Esophagus squamous epithelium (tissue), 5 donors: Measurements from ENCODE around the gene DLG2. TPM values are rescaled to one million over a fixed set of nuclear protein-coding genes. Genes with fewer than 3 reads are reported as not detected.
"Not testable (repeated sequence)": the region's sequence is repeated elsewhere in the genome, so short reads cannot be mapped to it uniquely, and the experiment has no call there.

Experiments
- DNase-seq: peaks from one replicate; lab custom pipeline; 2025; lab: John Stamatoyannopoulos, UW
- H3K27ac ChIP-seq, 4 donors: fragments of 200-600 bp; sonication (generic); one replicate each; pipeline ENCODE4 v1.5.1; 2016 to 2019; ENCODE audit warnings: mild to moderate bottlenecking in 1 of 4
- H3K27me3 ChIP-seq, 4 donors: fragments of 200-600 bp; sonication (generic); 1 replicate in 3 of 4; 2 replicates in 1 of 4; pipeline versions ENCODE4 v1.5.1 to v1.6.0; 2017 to 2021; ENCODE audit warnings: antibody characterized with exemption in 1 of 4
- H3K36me3 ChIP-seq, 3 donors: fragments of 200-600 bp; sonication (generic); one replicate each; pipeline ENCODE4 v1.5.1; 2016 to 2019
- H3K4me1 ChIP-seq, 3 donors: fragments of 200-600 bp; sonication (generic); one replicate each; pipeline ENCODE4 v1.5.1; 2017 to 2019
- H3K4me3 ChIP-seq, 4 donors: fragments of 200-600 bp; sonication (generic); 1 replicate in 3 of 4; 2 replicates in 1 of 4; pipeline ENCODE4 v1.5.1; 2016 to 2019; ENCODE audit warnings: mild to moderate bottlenecking in 2 of 4, moderate library complexity in 1 of 4
- H3K9me3 ChIP-seq, 3 donors: fragments of 200-600 bp; sonication (generic); one replicate each; pipeline ENCODE4 v1.5.1; 2016 to 2019
- CTCF ChIP-seq, 6 experiments: fragments of 450-650 bp in 4 of 6; fragments of 200-600 bp in 2 of 6; sonication (generic) in 2 of 6; IDR thresholded peaks; one replicate each; pipeline ENCODE4 v1.5.1; 2016 to 2019; ENCODE audit warnings: antibody characterized with exemption in 6 of 6, mild to moderate bottlenecking in 4 of 6, moderate library complexity in 4 of 6
- POLR2A ChIP-seq, 4 donors: fragments of 450-650 bp; IDR thresholded peaks; one replicate each; pipeline ENCODE4 v1.6.1; 2017; ENCODE audit warnings: antibody characterized with exemption in 4 of 4, mild to moderate bottlenecking in 4 of 4, moderate library complexity in 3 of 4
- WGBS, 2 donors: methylation state at CpG; one replicate each; pipeline ENCODE4 v1.1.5; 2018; 5-methylcytosine and 5-hydroxymethylcytosine counted together
- intact Hi-C: fragments of 100-400 bp; cut with DNase I; formaldehyde crosslinking; loops from one replicate; pipeline ENCODE4 v1.15.0; 2022
- total RNA-seq, 4 donors: library from RNA; depleted of rRNA; stranded (reverse); fragments of >200 nt; gene quantifications; one replicate each; pipeline ENCODE4 v1.1.0, GENCODE V29; 2016
- donor health status: DM: yes; HTN: yes; CAD: no.

DLG2 gene
- total RNA-seq, 4 donors from 2014 or later: 2.9 to 27.7 (median 12.6) TPM

GRCh38 chr11:85123752-85124231, 503.4 kb downstream of the DLG2 start:
- no peaks in the 10 kb centered on the region for H3K4me1 ChIP-seq
- TF ChIP-seq CTCF (IDR thresholded peaks at IDR 0.05) (no peak), POLR2A (IDR thresholded peaks at IDR 0.05) (no peak)
- no peak for DNase-seq
- no peaks in the 10 kb centered on the region for H3K36me3 ChIP-seq
- no peak overlapping the region for H3K27ac ChIP-seq
- no peaks in the 10 kb centered on the region for H3K9me3 ChIP-seq
- WGBS, 2 donors: 30 to 53% methylated on average over 1 of the region's 1 CpG
- no peaks in the 10 kb centered on the region for H3K27me3 ChIP-seq
- no peak overlapping the region for H3K4me3 ChIP-seq
- intact Hi-C loops: no loop called here

GRCh38 chr11:85118151-85118550, 509.0 kb downstream of the DLG2 start:
- TF ChIP-seq POLR2A (IDR thresholded peaks at IDR 0.05): no peak
- TF ChIP-seq CTCF (IDR thresholded peaks at IDR 0.05): no peak
- Histone ChIP-seq H3K27me3 (no peaks in the 10 kb centered on the region), H3K4me3 (no peak overlapping the region), H3K9me3 (no peaks in the 10 kb centered on the region), H3K36me3 (no peaks in the 10 kb centered on the region), H3K27ac (no peak overlapping the region), H3K4me1 (no peaks in the 10 kb centered on the region)
- intact Hi-C loops: no loop called here
- 29 to 44% methylated on average over 1 of the region's 1 CpG for WGBS, 2 donors
- DNase-seq: no peak

- WGBS, 2 donors: 47 to 63% methylated on average over 2 of the region's 2 CpGs
Measured at GRCh38 chr11:85115798-85116197, 511.3 kb downstream of the DLG2 start.

GRCh38 chr11:85114786-85115185, 512.4 kb downstream of the DLG2 start:
- intact Hi-C loops: no loop called here
- Histone ChIP-seq H3K4me3 (no peak overlapping the region), H3K27me3 (no peaks in the 10 kb centered on the region), H3K27ac (no peak overlapping the region), H3K9me3 (no peaks in the 10 kb centered on the region), H3K36me3 (no peaks in the 10 kb centered on the region), H3K4me1 (no peaks in the 10 kb centered on the region)
- TF ChIP-seq CTCF (IDR thresholded peaks at IDR 0.05): no peak
- no peak for TF ChIP-seq POLR2A (IDR thresholded peaks at IDR 0.05)
- DNase-seq: no peak
- WGBS, 2 donors: 66 to 73% methylated on average over 2 of the region's 2 CpGs

More at GRCh38 chr11:85115798-85116197, 511.3 kb downstream of the DLG2 start:
- H3K27me3 ChIP-seq: no peaks in the 10 kb centered on the region
- no peak overlapping the region for H3K4me3 ChIP-seq
- no peaks in the 10 kb centered on the region for H3K4me1 ChIP-seq
- no peaks in the 10 kb centered on the region for H3K36me3 ChIP-seq
- intact Hi-C loops: no loop called here
- H3K9me3 ChIP-seq: no peaks in the 10 kb centered on the region
- no peak overlapping the region for H3K27ac ChIP-seq
- DNase-seq: no peak
- no peak for TF ChIP-seq POLR2A (IDR thresholded peaks at IDR 0.05)
- no peak for TF ChIP-seq CTCF (IDR thresholded peaks at IDR 0.05)

- H3K4me1 ChIP-seq, H3K36me3 ChIP-seq, H3K9me3 ChIP-seq, H3K27ac ChIP-seq, H3K27me3 ChIP-seq, H3K4me3 ChIP-seq, intact Hi-C loops, DNase-seq: not testable (repeated sequence)
- WGBS, 2 donors: 48 to 57% methylated on average over 1 of the region's 1 CpG
Measured at GRCh38 chr11:85110246-85110645, 516.9 kb downstream of the DLG2 start.

- intact Hi-C loops: no loop called here
- TF ChIP-seq POLR2A (IDR thresholded peaks at IDR 0.05) (no peak), CTCF (IDR thresholded peaks at IDR 0.05) (no peak)
- Histone ChIP-seq H3K36me3 (no peaks in the 10 kb centered on the region), H3K4me1 (no peaks in the 10 kb centered on the region), H3K27me3 (no peaks in the 10 kb centered on the region), H3K27ac (no peak overlapping the region), H3K9me3 (no peaks in the 10 kb centered on the region), H3K4me3 (no peak overlapping the region)
- DNase-seq: no peak
- WGBS, 2 donors: 55 to 79% methylated on average over 4 of the region's 4 CpGs
Measured at GRCh38 chr11:85109141-85109540, 518.0 kb downstream of the DLG2 start.
